Activated CD8-positive, alpha-beta memory T cell treated with anti-CD3 and anti-CD28 coated beads, Interleukin-2, amount 50 U/mL, for 1 hour (primary cell): ENCODE results near the gene DSG2.
"Not testable (repeated sequence)": the region's sequence is repeated elsewhere in the genome, so short reads cannot be mapped to it uniquely, and the experiment has no call there.

Source experiments
- DNase-seq: peaks from one replicate; pipeline ENCODE4 v3.0.0-alpha.2; 2020; ENCODE audit errors: extremely low read depth

DSG2 gene

DNA sequence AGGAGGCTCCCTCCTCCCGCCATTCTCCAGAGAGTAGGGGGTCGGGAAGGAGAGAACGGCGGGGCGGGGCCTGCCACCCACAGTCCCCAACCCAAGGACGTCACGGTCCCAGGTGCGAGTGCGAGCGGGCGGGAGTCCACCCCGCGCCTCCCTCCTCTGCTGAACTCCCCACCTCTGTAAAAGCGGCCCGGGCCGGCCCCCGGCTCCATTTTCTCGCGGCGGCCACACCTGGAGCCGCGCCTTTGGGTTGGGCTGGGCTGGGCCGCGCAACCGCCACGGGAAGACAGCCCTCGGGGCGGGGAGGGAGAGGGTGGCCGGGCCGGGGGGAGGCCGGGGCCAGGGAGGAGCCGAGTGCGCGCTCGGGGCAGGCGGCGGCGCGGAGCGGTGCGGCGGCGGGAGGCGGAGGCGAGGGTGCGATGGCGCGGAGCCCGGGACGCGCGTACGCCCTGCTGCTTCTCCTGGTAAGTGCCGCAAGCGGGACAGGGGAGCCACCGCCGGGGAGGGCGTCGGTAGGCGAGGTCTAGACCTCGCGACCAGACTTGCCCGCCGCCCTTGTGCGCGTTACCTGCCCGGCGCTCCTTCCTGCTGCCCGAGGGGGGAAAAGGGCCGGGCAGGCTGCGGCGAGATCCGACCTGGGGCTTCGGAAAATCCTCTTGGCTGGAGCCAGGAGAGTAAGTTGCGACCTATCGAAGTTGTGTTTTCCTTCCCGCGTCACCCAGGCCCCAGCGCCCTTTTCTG is at the start of gene DSG2:
Gene DSG2, plus strand, starts transcription at position 342 of the 738 bp plus-strand sequence. Its CDS starts 75 bp downstream, at position 417.
- DNase-seq, result no peak

DNA sequence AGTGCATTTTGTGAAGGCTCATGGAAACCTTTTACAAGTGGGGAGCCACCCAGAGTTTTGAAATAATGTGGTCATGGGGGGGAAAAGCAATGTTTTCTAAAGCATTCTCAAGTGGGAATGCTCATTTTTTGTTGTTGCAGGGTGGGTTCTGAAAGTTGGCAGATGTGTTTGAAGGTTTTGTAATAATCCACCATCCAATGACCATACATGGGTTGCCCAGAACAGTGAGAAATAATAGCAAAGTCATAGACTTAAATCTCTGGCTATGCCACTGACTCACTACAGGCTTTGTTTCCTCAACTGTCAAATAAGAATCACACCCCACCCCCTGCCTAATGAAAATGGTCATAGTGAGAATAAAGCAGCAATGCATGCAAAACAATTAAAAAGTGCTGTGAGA is 47.6 kb upstream of the DSG2 start:
- no peak for DNase-seq

DNA sequence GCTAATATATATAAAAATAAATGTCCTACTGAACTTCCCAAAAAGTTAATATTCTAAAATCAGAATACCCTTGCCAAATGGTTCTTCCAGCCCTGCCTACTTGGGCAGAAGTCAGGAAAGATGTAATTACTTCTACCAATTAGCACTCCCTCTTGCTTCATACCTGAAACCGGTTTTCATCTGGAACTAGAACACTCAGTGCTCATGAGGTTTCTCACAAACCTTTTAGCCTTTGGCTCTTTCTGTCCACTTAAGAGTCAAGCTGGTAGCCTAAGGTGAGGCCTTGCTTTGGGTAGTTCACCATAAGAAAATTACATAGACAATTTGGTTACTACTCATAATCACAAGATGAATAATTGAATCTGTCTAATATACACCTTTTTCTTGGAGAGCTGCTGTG is 46.4 kb upstream of the DSG2 start:
- no peak for DNase-seq

DNA sequence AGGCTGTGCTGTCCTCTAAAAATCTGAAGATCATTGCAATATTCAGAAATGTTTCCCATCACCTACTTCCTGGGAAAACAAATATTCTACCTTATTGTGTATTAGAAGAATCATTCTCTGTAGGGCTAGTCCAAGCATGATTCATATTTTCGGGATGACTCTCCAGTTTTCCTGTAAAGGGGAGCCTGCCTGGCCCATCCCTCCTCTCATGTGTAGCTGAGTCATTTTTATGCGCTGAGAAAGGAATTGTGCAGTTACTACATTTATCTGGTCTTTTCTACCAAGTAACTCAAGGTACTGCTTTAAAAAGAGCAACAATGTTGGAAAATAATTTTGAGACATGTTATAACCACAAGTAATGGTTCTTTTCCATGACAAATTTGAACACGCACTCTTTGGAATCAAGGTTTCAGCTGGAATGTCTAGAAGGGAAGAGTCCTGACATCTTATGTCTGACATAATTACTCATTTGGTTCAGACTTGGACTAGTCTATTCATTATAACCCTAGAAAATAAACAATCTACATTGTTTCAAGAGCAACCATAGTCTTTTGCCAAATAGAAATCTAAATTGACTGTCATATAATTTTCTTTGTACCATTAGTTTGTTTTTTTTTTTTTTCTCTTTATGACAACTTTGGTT is 43.8 kb upstream of the DSG2 start:
- no peak for DNase-seq

DNA sequence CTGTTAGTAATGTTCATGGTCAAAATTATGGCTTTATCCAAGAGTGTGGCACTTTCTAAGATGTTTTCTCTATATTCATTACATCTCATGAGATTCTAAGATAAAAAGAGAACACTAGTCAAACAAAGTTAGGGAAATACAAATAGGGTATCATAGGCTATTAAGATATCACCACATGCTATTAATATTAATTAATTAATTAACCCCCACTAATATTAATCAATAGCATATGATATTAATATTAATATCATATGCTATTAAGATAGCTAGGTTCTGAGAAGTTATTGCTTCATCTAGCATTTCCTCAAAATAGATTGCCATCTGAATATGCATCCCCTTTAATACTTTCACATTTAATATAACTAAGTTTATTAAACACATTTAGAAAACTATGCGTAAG is 28.3 kb upstream of the DSG2 start:
- no peak for DNase-seq

DNA sequence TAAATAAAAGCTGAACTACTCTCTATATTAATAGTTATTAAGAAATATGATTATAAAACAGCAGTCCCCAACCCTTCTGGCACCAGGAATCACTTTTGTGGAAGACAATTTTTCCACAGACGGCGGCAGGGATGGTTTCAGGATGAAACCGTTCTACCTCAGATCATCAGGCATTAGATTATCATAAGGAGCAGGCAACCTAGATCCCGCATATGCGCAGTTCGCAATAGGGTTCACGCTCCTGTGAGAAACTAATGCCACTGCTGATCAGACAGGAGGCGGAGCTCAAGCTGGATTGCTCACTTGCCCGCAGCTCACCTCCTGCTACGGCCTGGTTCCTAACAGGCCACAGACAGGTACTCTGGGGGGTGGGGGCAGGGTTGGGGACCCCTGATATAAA is 19.3 kb upstream of the DSG2 start:
- DNase-seq, result no peak

DNA sequence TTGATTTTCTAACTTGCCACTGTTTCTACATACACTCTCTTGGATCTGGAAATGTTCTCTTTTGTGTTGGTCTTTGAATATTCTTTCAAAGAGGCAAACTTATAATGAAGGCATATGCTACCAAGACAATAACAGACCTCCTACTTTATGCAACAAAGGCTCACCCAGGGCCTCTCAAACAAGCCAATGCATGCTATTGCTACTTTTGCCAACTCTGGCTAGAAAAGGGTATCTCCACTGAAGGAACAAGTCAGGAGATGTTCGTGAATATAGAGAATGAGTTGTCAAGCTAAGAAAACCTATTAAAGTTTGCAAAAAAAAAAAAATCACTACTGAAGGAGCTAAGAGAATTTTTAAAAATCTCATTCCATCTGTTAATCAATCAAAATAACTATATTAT is 15.9 kb upstream of the DSG2 start:
- DNase-seq, result no peak

DNA sequence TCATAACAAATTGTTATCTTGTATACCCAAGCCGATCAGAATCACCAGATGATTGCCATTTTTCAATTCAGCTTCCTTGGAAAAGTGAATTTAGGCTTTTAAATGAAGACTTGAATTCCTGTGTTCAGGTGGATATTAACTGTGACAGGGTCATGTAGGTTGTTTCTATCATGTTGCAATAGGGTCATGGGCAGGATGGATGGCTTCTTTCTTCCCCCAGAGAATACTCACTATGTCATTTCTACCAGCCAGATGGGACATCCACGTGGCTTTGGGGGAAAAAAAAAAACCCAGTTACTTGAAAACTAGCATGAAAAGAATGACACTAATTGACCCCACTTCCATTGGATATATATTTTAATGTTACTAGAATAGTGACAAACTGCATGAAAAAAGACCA is 14.6 kb upstream of the DSG2 start:
- no peak for DNase-seq

DNA sequence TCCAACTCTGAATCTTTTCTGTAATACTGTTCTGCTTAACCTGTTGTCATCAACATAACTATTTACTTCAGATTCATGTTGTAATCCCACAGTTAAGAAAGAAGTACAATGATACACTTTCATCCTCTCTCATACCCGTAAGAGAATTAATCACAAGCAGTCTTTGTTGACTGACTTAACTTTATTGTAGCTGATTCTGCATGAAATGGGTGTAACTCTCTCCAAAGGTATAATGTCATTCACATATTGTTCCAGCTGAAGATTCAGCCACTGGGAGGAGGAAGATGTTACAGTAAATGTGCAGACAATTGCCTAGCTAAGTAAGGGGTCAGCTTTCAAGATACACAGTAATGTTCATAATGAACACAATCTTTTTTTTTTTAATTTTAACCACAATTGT is 13.5 kb upstream of the DSG2 start:
- no peak for DNase-seq

DNA sequence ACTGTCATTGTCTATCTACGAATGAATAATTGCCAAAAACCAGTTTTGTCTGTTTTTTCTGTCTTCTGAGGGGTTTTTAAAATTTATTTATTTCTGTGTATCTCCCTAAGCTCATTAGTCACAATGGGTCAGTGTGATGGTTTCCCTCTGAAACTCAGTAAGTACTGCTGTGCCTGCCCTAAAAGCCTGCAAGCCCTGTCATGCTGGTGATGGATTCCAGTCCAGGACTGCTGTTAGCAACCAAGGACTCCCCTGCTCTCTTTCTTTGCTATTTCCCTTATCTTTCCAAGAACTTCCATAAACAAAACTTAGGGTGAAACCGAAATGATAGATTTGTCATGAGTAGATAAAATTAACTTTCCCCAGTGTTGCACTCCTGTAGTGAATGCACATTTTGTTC is 11.8 kb upstream of the DSG2 start:
- DNase-seq, result no peak

DNA sequence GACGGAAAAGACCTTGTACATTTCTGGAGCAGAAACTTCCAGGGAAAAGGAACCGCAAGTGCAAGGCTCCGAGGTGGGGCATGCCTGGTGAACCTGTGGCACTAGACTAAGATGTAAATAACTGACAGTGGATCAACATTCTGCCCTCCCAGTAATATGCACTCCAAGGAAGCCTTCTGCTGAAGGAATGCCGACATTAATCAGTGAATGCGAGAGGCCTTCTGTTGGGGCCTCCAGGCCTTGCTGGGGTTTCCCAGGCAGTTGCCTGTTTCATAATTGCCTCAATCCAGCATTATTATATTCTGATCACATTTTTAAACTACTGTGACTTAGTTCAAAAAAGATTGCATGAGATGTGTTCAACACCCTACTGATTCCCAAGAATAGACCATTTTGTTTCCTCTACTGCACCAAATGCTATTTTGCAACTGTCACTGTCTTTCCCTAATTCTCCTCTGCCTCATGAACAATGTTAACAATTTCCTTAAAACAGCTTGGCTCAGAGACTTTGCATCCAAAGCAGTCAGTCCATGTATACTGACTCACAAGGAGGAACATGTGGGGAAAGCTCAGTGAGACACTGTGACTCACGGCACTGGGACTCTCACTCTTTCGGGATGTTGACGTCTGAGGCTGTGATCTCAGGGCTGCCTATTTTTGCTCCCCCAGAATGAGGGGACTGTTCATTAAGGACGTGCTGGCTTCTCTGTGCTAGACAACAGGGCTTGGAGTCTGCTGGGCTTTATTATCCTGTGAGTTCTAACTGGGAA is 10.5 kb upstream of the DSG2 start:
- DNase-seq, result no peak

DNA sequence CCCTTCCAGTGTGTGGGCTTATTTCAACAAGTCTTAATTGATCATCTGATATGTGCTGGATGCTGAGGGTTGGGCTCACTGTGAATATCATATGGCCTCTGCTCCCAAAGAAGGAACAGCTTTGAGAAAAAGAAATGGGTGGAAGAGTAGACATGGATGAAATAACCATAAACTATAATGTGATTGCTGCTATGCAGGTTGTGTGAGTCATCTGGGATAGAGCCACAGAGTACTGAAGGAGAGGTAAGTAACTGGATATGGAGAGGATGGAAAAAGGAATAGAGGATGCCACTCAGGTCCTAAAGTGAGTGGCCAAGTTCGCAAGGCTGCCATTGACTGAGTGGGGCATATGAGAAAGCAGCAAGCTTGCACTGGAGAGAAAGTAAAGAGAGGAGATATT is 8.7 kb upstream of the DSG2 start:
- DNase-seq, result no peak

DNA sequence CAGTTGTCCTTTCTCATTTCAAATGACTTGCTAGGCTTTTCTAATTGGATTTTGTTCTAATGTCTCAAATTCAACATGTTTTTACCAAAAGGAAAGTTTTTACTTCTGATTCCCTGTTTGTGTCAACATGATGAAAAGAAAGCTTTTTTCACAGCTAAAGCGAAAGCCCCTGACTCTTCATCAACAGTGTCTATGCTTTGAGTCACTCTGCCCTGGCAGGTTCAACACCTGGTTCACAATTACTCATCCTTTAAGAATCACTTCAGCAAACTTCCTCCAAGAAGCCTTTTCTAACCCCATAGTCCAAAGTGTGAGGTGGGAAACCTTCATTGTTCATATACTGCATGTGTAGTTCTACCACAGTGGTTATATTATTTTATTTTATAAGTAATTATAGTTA is 7.6 kb upstream of the DSG2 start:
- no peak for DNase-seq

DNA sequence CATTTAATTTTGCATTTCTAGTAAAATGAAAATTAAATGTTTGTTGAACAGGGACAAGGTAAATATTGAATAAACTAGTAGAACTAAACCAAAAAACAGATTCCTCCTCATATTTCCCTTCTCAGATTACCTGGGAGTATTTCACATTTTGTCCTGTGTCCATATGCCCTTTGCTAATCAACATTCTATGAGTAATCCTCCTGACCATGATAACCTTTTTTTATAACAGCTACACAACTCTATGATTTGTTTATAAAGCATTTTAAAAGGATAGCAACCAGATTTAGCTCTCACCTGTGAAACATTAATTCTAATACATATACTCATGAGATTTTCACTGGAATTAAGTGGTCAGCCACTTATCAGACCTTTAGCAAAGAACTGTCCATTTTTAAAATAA is 7.1 kb upstream of the DSG2 start:
- no peak for DNase-seq

DNA sequence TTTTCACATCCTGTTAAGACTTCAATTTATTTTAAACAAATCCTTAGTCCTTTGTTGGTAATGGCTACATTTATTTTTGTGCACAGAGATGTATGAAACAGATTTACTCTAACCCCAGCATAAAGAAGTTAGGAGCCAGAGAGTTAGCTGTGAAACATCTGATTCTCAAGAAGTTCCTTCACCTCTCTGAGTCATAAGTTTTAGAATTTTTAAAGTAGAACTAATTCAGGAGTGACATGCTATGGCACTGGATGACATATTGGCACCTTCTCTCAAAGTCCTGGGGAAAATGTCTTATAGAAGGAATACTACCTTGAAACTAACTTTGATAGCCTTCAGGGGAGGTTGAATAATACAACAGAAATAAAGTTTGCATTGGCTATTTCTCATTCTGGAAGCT is 6.4 kb upstream of the DSG2 start:
- no peak for DNase-seq

DNA sequence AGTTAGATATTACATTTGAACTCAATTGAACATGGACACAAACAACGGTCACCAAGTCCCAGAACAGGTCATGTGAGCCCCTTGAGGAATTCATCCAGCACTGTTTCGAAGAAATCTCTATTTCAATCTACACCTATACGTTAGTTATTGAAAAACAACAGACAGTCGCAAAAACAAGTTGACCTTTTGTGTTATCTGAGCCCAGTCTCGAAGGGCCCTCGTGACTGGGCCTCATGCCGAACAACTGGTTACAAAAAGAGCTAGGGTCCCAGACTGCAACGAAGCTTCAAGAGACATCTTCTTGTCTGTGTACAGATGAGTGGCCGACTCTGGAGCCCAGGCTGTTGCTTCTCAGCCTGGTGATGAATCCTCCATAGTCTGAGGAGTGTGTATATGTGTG is 5.3 kb upstream of the DSG2 start:
- DNase-seq, result no peak

DNA sequence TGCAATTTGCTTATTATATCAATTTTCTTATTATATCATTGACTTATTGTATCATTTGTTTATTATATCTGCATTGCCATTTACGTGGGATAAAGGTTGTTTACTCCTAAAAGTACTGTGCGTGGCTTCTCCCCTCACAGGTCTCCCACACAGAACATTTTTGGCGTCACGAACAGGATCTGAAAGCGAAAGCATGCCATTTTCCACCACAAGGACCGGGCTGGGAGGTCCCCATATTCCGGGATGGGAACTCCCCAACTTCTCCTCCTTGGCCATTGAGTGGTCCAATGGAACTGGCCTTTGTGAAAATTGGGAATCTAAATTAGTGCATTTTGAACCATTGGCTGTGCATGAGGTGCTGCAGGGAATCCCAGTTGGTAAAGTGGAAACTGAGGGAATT is 4.8 kb upstream of the DSG2 start:
- DNase-seq, result no peak

DNA sequence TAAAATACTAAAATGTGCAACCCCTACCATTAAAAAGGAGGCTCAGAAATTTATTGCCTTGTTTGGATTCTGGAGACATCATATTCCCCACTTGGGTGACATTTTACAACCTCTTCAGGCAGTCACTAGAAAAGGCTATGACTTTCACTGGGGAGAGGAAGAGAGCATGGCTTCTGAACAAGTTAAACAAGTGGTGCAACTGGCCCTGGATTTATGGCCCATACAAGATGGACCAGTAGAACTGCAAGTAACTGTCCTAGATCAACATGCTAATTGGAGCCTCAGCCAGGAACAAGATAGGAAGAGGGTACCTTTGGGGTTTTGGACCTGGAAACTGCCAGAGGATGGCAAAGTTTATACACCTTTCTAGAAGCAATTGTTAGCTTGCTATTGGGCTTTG is 4.0 kb upstream of the DSG2 start:
- DNase-seq, result no peak

DNA sequence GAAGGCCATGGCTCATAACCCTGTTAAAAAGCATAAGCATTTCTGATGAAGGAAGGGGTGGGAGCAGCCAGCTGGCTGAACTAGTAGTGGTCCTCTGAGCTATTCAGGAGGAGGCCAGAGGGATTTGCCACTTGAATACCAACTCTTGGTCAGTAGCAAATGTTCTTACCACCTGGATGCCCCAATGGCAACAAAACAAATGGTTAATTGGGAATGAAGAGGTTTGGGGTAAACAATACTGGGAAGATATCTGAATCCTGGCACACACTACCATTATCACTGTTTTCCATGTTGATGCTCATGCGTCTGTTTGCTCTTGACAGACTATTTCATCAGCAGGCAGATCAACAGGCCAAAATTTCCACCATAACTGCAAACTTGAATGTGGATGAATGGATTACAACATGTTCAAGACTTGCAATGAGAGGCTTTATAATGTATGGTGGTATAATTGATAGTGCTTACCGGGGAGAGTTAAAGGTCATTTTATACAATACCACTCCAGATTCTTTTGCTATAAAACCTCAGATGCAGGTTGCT is 3.2 kb upstream of the DSG2 start:
- DNase-seq, result not testable (repeated sequence)

DNA sequence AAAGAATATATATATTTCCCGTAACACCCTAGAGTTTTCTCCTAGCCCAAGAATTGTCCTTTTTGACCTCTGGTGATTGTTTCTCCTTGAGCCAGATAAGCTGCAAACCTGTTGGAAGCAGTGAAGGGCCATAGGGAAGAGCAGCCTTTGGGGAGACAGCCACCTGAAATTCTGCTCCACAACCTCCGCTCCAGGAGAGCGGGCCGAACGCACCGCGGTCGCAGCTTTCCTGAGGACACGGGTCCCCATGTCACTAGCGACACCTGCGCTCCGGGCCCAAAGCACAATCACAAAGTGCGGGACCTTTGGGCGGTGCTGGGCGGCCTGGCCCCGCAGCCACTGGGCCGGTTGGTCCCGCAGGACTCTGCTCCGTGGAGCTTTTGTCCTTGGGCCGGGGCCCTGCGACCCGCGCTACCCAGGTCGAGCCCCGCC is 557 bp upstream of the DSG2 start:
- no peak for DNase-seq

DNA sequence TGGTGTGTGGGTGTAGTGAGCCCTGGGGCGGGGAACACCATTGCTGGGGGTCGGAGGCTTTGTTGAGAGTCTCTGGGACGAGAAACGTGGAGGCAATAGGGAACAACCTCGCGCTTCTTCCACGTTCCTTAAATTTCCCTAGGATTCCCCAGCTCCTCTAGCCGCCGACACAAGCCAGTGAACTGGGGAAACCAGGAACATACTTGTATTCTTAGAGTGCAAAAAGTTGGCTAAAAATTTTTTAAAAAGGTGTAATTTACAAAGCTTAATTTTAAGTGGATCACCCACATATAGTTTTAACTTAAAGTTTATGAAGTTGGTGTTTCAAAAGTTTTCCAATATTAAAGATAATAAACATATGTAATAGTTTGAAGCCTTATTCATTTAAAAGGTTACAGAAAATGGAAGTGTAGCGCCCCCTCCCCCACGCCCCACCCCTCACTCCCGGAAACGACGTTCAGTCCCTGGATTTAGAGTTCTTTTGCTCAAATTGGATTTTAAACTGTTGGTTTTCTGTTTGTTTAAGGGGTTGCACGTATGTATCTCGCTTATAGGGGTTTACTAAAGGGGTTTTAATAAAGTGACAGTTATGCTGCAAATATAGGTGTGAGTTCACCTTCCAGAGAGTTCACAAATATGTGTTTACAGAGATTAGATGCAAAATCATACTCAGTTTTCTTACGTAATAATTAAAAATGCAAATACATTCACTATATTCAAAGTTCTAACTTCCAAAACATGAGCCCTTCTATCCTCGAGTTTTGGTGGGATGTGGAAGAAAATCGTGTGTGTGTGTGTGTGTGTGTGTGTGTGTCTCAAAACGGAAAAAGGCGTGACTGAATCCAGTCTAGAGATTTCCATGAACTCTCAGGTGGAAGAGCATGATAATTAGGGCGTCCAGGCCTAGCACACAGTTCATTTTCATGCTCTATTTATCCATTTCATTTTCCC is 872 bp downstream of the DSG2 start:
- no peak for DNase-seq
